Neutrophil (primary cell): ENCODE results near the gene R3HDM2.
"Not testable (repeated sequence)": the region's sequence is repeated elsewhere in the genome, so short reads cannot be mapped to it uniquely, and the experiment has no call there.

Source experiments
- H3K27ac ChIP-seq: fragments of 200-600 bp; sonication (generic); 2 replicates; pipeline ENCODE4 v1.5.1; 2016; ENCODE audit warnings: mild to moderate bottlenecking, moderate library complexity
- H3K27me3 ChIP-seq: fragments of 200-600 bp; sonication (generic); 2 replicates; pipeline ENCODE4 v1.6.0; 2016; ENCODE audit warnings: mild to moderate bottlenecking
- H3K36me3 ChIP-seq: fragments of 200-600 bp; sonication (generic); 2 replicates; pipeline ENCODE4 v1.5.1; 2017
- H3K4me1 ChIP-seq, 2 experiments: fragments of 200-600 bp in 1 of 2; sonication (generic) in 1 of 2; 1 replicate in 1 of 2; 2 replicates in 1 of 2; pipeline versions ENCODE4 v1.5.1 to v1.6.1; 2013 to 2016; ENCODE audit warnings: low read depth in 1 of 2, low read length in 1 of 2, mild to moderate bottlenecking in 1 of 2, moderate library complexity in 1 of 2; ENCODE audit not compliant: control insufficient read depth in 1 of 2, insufficient read depth in 1 of 2
- H3K4me3 ChIP-seq, 2 experiments: fragments of 200-600 bp in 1 of 2; sonication (generic) in 1 of 2; 1 replicate in 1 of 2; 2 replicates in 1 of 2; pipeline ENCODE4 v1.5.1; 2013 to 2016; ENCODE audit warnings: low read depth in 1 of 2, low read length in 1 of 2, mild to moderate bottlenecking in 1 of 2, moderate library complexity in 1 of 2
- H3K9me3 ChIP-seq: fragments of 200-600 bp; sonication (generic); 2 replicates; pipeline ENCODE4 v1.5.1; 2016
- CTCF ChIP-seq: fragments of 200-600 bp; sonication (generic); IDR thresholded peaks from 2 replicates; pipeline ENCODE4 v1.5.1; 2016; ENCODE audit warnings: antibody characterized with exemption

The R3HDM2 gene

GRCh38 chr12:57296291-57296690 lies 134.6 kb downstream of the R3HDM2 start:
- no peak for TF ChIP-seq CTCF
- Histone ChIP-seq H3K27ac (no peak overlapping the region), H3K27me3 (no peaks in the 10 kb centered on the region), H3K9me3 (no peaks in the 10 kb centered on the region), H3K36me3 (peaks cover 95% of the 10 kb centered on the region), H3K4me3 (no peak overlapping the region), H3K4me1 (no peaks in the 10 kb centered on the region)

- peaks cover 96% of the 10 kb centered on the region for H3K36me3 ChIP-seq
- not testable (repeated sequence) for H3K27ac ChIP-seq, H3K27me3 ChIP-seq, H3K4me1 ChIP-seq, H3K9me3 ChIP-seq, H3K4me3 ChIP-seq
These were observed 148.8 kb downstream of the R3HDM2 start for GRCh38 chr12:57282073-57282472.

GRCh38 chr12:57280211-57281062 lies 150.4 kb downstream of the R3HDM2 start:
- H3K27ac ChIP-seq: no peak overlapping the region
- no peaks in the 10 kb centered on the region for H3K4me1 ChIP-seq
- no peak for TF ChIP-seq CTCF
- no peak overlapping the region for H3K4me3 ChIP-seq
- H3K36me3 ChIP-seq: peaks cover 94% of the 10 kb centered on the region
- no peaks in the 10 kb centered on the region for H3K9me3 ChIP-seq
- H3K27me3 ChIP-seq: no peaks in the 10 kb centered on the region

- Histone ChIP-seq H3K36me3 (peaks cover 87% of the 10 kb centered on the region), H3K4me3 (no peak overlapping the region), H3K9me3 (no peaks in the 10 kb centered on the region), H3K27me3 (no peaks in the 10 kb centered on the region), H3K4me1 (no peaks in the 10 kb centered on the region), H3K27ac (no peak overlapping the region)
- TF ChIP-seq CTCF: no peak
These were observed 152.1 kb downstream of the R3HDM2 start for GRCh38 chr12:57278465-57279381.

- Histone ChIP-seq H3K27me3 (no peaks in the 10 kb centered on the region), H3K4me3 (no peak overlapping the region), H3K27ac (no peak overlapping the region), H3K4me1 (no peaks in the 10 kb centered on the region), H3K9me3 (no peaks in the 10 kb centered on the region), H3K36me3 (peaks cover 89% of the 10 kb centered on the region)
- no peak for TF ChIP-seq CTCF
These were observed 153.8 kb downstream of the R3HDM2 start for GRCh38 chr12:57276935-57277563.

- not testable (repeated sequence) for H3K9me3 ChIP-seq, H3K4me1 ChIP-seq, H3K27ac ChIP-seq, H3K4me3 ChIP-seq, H3K27me3 ChIP-seq
- peaks cover 89% of the 10 kb centered on the region for H3K36me3 ChIP-seq
These were observed 154.6 kb downstream of the R3HDM2 start for GRCh38 chr12:57276233-57276632.
